Mesenchymal stem cell (in vitro differentiated cells and primary cell): ENCODE data around the gene VWA5B1.

ENCODE experiments used
- DNase-seq: peaks from one replicate; pipeline ENCODE4 v3.0.0-alpha.2; 2013
- H2AFZ ChIP-seq: one replicate; pipeline ENCODE4 v1.6.1; 2013; ENCODE audit warnings: low read depth, mild to moderate bottlenecking, control low read depth, inconsistent platforms, low read length, moderate library complexity
- H2AK5ac ChIP-seq: 2 replicates; pipeline ENCODE4 v1.6.1; 2013; ENCODE audit warnings: low read length, moderate library complexity, mild to moderate bottlenecking, inconsistent platforms; ENCODE audit not compliant: severe bottlenecking
- H2BK120ac ChIP-seq: one replicate; pipeline ENCODE4 v1.6.1; 2013; ENCODE audit warnings: low read depth, mild to moderate bottlenecking, inconsistent platforms, low read length, moderate library complexity
- H2BK12ac ChIP-seq, 2 experiments: one replicate each; pipeline ENCODE4 v1.6.1; 2013; ENCODE audit warnings: inconsistent platforms in 2 of 2, low read length in 2 of 2, mild to moderate bottlenecking in 2 of 2, moderate library complexity in 2 of 2, control low read depth in 1 of 2
- H2BK15ac ChIP-seq: one replicate; pipeline ENCODE4 v1.6.1; 2013; ENCODE audit warnings: mild to moderate bottlenecking, low read depth, inconsistent platforms; ENCODE audit not compliant: poor library complexity, severe bottlenecking
- H2BK5ac ChIP-seq: 2 replicates; pipeline ENCODE4 v1.6.1; 2013; ENCODE audit warnings: low read depth, mild to moderate bottlenecking, low read length, control low read depth, inconsistent platforms; ENCODE audit not compliant: poor library complexity, severe bottlenecking
- H3K14ac ChIP-seq, 2 experiments: one replicate each; pipeline ENCODE4 v1.6.1; 2013; ENCODE audit warnings: inconsistent platforms in 2 of 2, low read length in 2 of 2, control low read depth in 1 of 2, mild to moderate bottlenecking in 1 of 2, moderate library complexity in 1 of 2
- H3K18ac ChIP-seq, 2 experiments: one replicate each; pipeline ENCODE4 v1.6.1; 2013; ENCODE audit warnings: inconsistent platforms in 2 of 2, low read length in 2 of 2, control low read depth in 1 of 2, low read depth in 1 of 2, mild to moderate bottlenecking in 1 of 2
- H3K23ac ChIP-seq, 2 experiments: one replicate each; pipeline ENCODE4 v1.6.1; 2013; ENCODE audit warnings: inconsistent platforms in 2 of 2, low read length in 2 of 2, mild to moderate bottlenecking in 2 of 2, moderate library complexity in 2 of 2, control low read depth in 1 of 2
- H3K27ac ChIP-seq: 2 replicates; pipeline ENCODE4 v1.5.1; 2013; ENCODE audit warnings: mild to moderate bottlenecking, moderate library complexity, low read length, control low read depth, inconsistent platforms; ENCODE audit not compliant: poor library complexity, severe bottlenecking
- H3K27me3 ChIP-seq, 2 experiments: 2 replicates each; pipeline versions ENCODE4 v1.6.1 to v1.7.0; 2013; ENCODE audit warnings: low read length in 2 of 2, mild to moderate bottlenecking in 2 of 2, moderate library complexity in 2 of 2, control low read depth in 1 of 2, inconsistent platforms in 1 of 2; ENCODE audit not compliant: control insufficient read depth in 1 of 2, insufficient read depth in 1 of 2
- H3K36me3 ChIP-seq, 2 experiments: 2 replicates each; pipeline versions ENCODE4 v1.6.1 to v1.7.0; 2013; ENCODE audit warnings: low read length in 2 of 2, control low read depth in 1 of 2, inconsistent platforms in 1 of 2, low read depth in 1 of 2, mild to moderate bottlenecking in 1 of 2; ENCODE audit not compliant: insufficient read depth in 2 of 2, control insufficient read depth in 1 of 2
- H3K4ac ChIP-seq, 2 experiments: one replicate each; pipeline ENCODE4 v1.6.1; 2013; ENCODE audit warnings: inconsistent platforms in 2 of 2, low read length in 2 of 2, mild to moderate bottlenecking in 2 of 2, moderate library complexity in 2 of 2, control low read depth in 1 of 2, low read depth in 1 of 2
- H3K4me1 ChIP-seq: 2 replicates; pipeline ENCODE4 v1.6.1; 2013; ENCODE audit warnings: low read depth, low read length, control low read depth; ENCODE audit not compliant: control insufficient read depth, insufficient read depth
- H3K4me2 ChIP-seq: 2 replicates; pipeline ENCODE4 v1.6.1; 2013; ENCODE audit warnings: low read length, mild to moderate bottlenecking, inconsistent platforms; ENCODE audit not compliant: poor library complexity, severe bottlenecking
- H3K4me3 ChIP-seq, 2 experiments: 2 replicates each; pipeline versions ENCODE4 v1.5.1 to v1.7.0; 2013; ENCODE audit warnings: low read length in 2 of 2, mild to moderate bottlenecking in 2 of 2, control low read depth in 1 of 2, low read depth in 1 of 2; ENCODE audit not compliant: insufficient read depth in 1 of 2
- H3K79me1 ChIP-seq: replicated peaks from 2 replicates; pipeline ENCODE4 v1.6.1; 2013; ENCODE audit warnings: mild to moderate bottlenecking, control low read depth, low read length, inconsistent platforms; ENCODE audit not compliant: poor library complexity, severe bottlenecking
- H3K9ac ChIP-seq: 2 replicates; pipeline ENCODE4 v1.7.0; 2013; ENCODE audit warnings: mild to moderate bottlenecking, low read length, moderate library complexity
- H3K9me3 ChIP-seq: 2 replicates; pipeline ENCODE4 v1.7.0; 2013; ENCODE audit warnings: mild to moderate bottlenecking, low read length; ENCODE audit not compliant: control insufficient read depth
- H4K8ac ChIP-seq: one replicate; pipeline ENCODE4 v1.6.1; 2013; ENCODE audit warnings: inconsistent platforms, mild to moderate bottlenecking, low read length, moderate library complexity
- H4K91ac ChIP-seq: one replicate; pipeline ENCODE4 v1.6.1; 2013; ENCODE audit warnings: mild to moderate bottlenecking, low read length, inconsistent platforms
- WGBS: methylation state at CpG from one replicate; pipeline ENCODE4 v1.1.7; 2013; ENCODE audit warnings: mixed read lengths; 5-methylcytosine and 5-hydroxymethylcytosine counted together

Gene VWA5B1

DNA sequence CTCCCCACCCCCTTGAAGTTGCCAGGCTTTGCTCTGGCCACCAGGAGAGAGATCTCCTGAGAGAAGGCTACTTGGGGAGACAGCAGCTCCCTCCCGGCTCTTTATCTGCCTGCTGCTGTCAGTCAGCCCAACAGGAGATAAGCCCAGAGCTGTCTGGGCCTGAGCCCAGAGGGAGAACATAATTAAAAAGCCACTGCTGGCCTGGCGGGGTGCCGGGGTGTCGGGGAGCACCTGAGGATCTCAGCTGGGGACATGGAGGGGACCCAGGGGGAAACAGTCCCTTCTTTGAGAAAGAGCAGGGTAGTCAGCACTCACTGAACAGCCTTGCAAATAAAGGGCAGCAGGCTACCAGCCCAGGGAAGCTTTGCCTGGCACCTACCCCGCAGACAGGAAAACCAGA, 17.9 kb downstream of the VWA5B1 start:
- Histone ChIP-seq H3K36me3 (no peaks in the 10 kb centered on the region), H2BK12ac (no peak overlapping the region), H3K9me3 (no peaks in the 10 kb centered on the region), H3K27ac (no peak overlapping the region), H3K4me1 (no peaks in the 10 kb centered on the region), H3K4ac (no peak overlapping the region), H3K4me3 (no peak overlapping the region), H3K27me3 (peaks cover 27 to 85% of the 10 kb centered on the region in 2 experiments), H2BK120ac (no peak overlapping the region), H2BK15ac (no peak overlapping the region), H2BK5ac (no peak overlapping the region), H2AFZ (no peak overlapping the region), H3K9ac (no peak overlapping the region), H4K8ac (no peak overlapping the region), H3K79me1 (no peaks in the 10 kb centered on the region), H3K23ac (no peak overlapping the region), H3K4me2 (no peak overlapping the region), H4K91ac (no peak overlapping the region), H3K18ac (no peak overlapping the region), H3K14ac (no peak overlapping the region), H2AK5ac (no peak overlapping the region)
- DNase-seq: no peak
- 55% methylated on average over 5 of the region's 5 CpGs for WGBS

DNA sequence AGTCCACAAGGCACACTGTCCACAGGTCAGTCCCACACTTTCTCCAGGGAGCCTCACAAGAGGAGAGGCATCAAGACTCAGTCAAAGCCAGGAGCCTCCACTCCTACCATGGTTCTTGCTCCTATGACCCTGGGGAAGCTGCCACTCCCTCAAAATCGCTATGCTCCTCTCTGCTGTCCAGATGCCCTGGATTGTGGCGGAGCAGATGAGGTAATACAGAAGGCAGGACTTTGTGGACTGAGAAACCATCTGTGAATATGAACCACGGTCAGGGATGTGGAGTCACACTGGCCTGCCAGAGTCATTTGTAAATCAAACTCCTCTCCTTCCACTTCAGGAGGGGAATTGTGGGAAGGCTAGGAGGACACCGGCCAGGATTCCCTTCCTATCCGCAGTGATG, 20.6 kb downstream of the VWA5B1 start:
- no peak for DNase-seq
- Histone ChIP-seq H2BK15ac (no peak overlapping the region), H2BK12ac (no peak overlapping the region), H3K79me1 (no peaks in the 10 kb centered on the region), H3K14ac (no peak overlapping the region), H4K8ac (no peak overlapping the region), H2BK5ac (no peak overlapping the region), H3K4me2 (no peak overlapping the region), H2AK5ac (no peak overlapping the region), H3K18ac (no peak overlapping the region), H2AFZ (no peak overlapping the region), H3K4me3 (no peak overlapping the region), H2BK120ac (no peak overlapping the region), H3K27ac (no peak overlapping the region), H3K27me3 (peaks cover 26 to 87% of the 10 kb centered on the region in 2 experiments), H3K36me3 (no peaks in the 10 kb centered on the region), H3K23ac (no peak overlapping the region), H3K4ac (no peak overlapping the region), H3K9me3 (no peaks in the 10 kb centered on the region), H3K9ac (no peak overlapping the region), H3K4me1 (no peaks in the 10 kb centered on the region), H4K91ac (no peak overlapping the region)
- 81% methylated on average over 5 of the region's 5 CpGs for WGBS

DNA sequence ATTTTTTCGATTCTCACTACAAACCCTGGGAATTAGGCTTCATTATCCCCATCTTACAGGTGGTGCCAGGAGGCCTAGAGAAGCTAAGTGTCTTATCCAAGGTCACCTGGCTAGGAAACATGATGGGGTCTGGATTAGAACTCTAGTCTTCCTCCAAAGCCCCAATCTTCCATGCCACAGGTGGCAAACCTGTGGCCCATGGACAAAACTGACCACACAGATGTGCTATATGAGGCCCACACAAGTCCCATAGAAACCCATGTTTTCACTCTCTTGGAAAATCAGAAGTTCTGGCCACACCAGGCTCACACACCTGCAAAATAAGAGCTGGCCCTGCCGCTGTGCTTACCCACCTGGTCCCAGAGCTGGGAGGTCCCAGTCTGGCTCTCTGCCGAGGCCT, 21.6 kb downstream of the VWA5B1 start:
- Histone ChIP-seq H2BK120ac (no peak overlapping the region), H3K36me3 (no peaks in the 10 kb centered on the region), H3K79me1 (no peaks in the 10 kb centered on the region), H2AK5ac (no peak overlapping the region), H3K23ac (no peak overlapping the region), H3K4me1 (no peaks in the 10 kb centered on the region), H2BK12ac (no peak overlapping the region), H4K8ac (no peak overlapping the region), H3K27ac (no peak overlapping the region), H3K9ac (no peak overlapping the region), H2BK15ac (no peak overlapping the region), H2BK5ac (no peak overlapping the region), H3K14ac (no peak overlapping the region), H3K9me3 (no peaks in the 10 kb centered on the region), H3K27me3 (peaks cover 26 to 82% of the 10 kb centered on the region in 2 experiments), H4K91ac (no peak overlapping the region), H2AFZ (no peak overlapping the region), H3K4me2 (no peak overlapping the region), H3K4ac (no peak overlapping the region), H3K18ac (no peak overlapping the region), H3K4me3 (no peak overlapping the region)
- 88% methylated on average over 3 of the region's 3 CpGs for WGBS
- no peak for DNase-seq

DNA sequence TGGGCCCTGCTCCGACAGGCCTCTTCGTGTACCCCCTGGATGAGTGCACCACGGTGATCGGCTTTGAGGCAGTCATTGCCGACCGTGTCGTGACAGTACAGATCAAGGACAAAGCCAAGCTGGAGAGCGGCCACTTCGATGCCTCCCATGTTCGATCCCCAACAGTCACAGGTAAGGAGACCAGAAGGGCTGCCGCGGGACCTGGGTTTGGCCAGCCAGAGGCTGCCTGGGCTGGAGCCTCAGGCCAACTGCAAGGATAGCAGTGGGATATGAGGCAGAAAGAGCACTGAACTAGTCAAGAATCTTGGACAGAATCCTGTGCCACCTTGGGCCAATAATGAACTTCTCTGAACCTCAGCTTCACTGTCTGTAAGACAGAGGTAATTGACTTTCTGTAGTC, 22.1 kb downstream of the VWA5B1 start:
- H2BK12ac ChIP-seq: no peak overlapping the region
- no peak overlapping the region for H3K9ac ChIP-seq
- no peak overlapping the region for H3K4me2 ChIP-seq
- no peak overlapping the region for H3K4ac ChIP-seq
- H3K4me3 ChIP-seq: peak overlapping the region in 1 of 2 experiments; percentile 10
- no peaks in the 10 kb centered on the region for H3K36me3 ChIP-seq
- H4K91ac ChIP-seq: no peak overlapping the region
- H2BK5ac ChIP-seq: no peak overlapping the region
- H3K27me3 ChIP-seq: peaks cover 26 to 82% of the 10 kb centered on the region in 2 experiments
- no peaks in the 10 kb centered on the region for H3K4me1 ChIP-seq
- WGBS: 95% methylated on average over 12 of the region's 12 CpGs
- H3K9me3 ChIP-seq: no peaks in the 10 kb centered on the region
- H3K79me1 ChIP-seq: no peaks in the 10 kb centered on the region
- H2AK5ac ChIP-seq: no peak overlapping the region
- H3K14ac ChIP-seq: no peak overlapping the region
- H4K8ac ChIP-seq: no peak overlapping the region
- no peak overlapping the region for H3K23ac ChIP-seq
- no peak overlapping the region for H3K27ac ChIP-seq
- no peak overlapping the region for H2BK120ac ChIP-seq
- no peak overlapping the region for H2BK15ac ChIP-seq
- no peak for DNase-seq
- no peak overlapping the region for H2AFZ ChIP-seq
- H3K18ac ChIP-seq: no peak overlapping the region
